ENCODE results near the gene ZBTB17.

GRCh38 chr1:15945832-15946448 is 30.0 kb downstream of the ZBTB17 start:
- TF ChIP-seq CTCF (IDR thresholded peaks at IDR 0.05) (no peak), EP300 (IDR thresholded peaks at IDR 0.05) (no peak), POLR2A (IDR thresholded peaks at IDR 0.05) (no peak), POLR2AphosphoS5 (IDR thresholded peaks at IDR 0.05) (no peak)

Data from sigmoid colon (tissue), 4 donors.